GM12891 (cell line): Measurements from ENCODE around the gene PTPRT.

Source experiments
- POLR2A ChIP-seq: IDR thresholded peaks from 2 replicates; pipeline ENCODE4 v1.6.1; 2011; ENCODE audit warnings: low read depth, low read length, control low read depth
- POLR2AphosphoS5 ChIP-seq: IDR thresholded peaks from 2 replicates; pipeline ENCODE4 v1.6.1; 2011; ENCODE audit warnings: low read depth, low read length, control low read depth
- TAF1 ChIP-seq: IDR thresholded peaks from 2 replicates; pipeline ENCODE4 v1.6.1; 2011; ENCODE audit warnings: low read depth, low read length, control low read depth

GRCh38 chr20:43187476-43188233 lies 2.1 kb downstream of the PTPRT start:
- TF ChIP-seq POLR2AphosphoS5 (no peak), POLR2A (no peak), TAF1 (no peak)
